HepG2 (cell line): ENCODE results near the gene PRKAR2A. TPM values are rescaled to one million over a fixed set of nuclear protein-coding genes. Genes with fewer than 3 reads are reported as not detected.

Experiments used
- ATAC-seq: fragments of 200-7000 bp; cut with Tn5 transposase; 3 replicates; pipeline ENCODE4 v1.9.1; 2020; ENCODE audit warnings: mild to moderate bottlenecking, moderate library complexity
- BruUV-seq: library from RNA; stranded (reverse); fragments of 400-500 nt; replicated peaks from 2 replicates; lab custom pipeline; 2021; lab: Mats Ljungman, UMichigan
- CTCF ChIA-PET: fragments of 300-600 bp; formaldehyde crosslinking; extraction: SDS; loops from one replicate; lab custom pipeline; 2021; ENCODE audit warnings: low total read pairs, inconsistent platforms, low intra/inter-chr PET ratio; lab: Yijun Ruan, JAX
- POLR2A ChIA-PET: fragments of 350-600 bp; sonication (Branson Sonifier 250); formaldehyde crosslinking; loops from one replicate; lab custom pipeline; 2020; ENCODE audit warnings: antibody characterized with exemption, inconsistent platforms; lab: Yijun Ruan, JAX
- DNase-seq: peaks from one replicate; pipeline ENCODE4 v3.0.0-alpha.2; 2015; ENCODE audit warnings: low spot score
- FAIRE-seq: peaks from 3 replicates; lab custom pipeline; 2011; peaks lifted over from hg19 to GRCh38; lab: Jason Lieb, UNC
- H2AFZ ChIP-seq: one replicate; pipeline ENCODE4 v1.6.1; 2011; ENCODE audit warnings: low read length, inconsistent platforms
- H3K27ac ChIP-seq: fragments of 300-600 bp; 3 replicates; pipeline ENCODE4 v1.8.0; 2011; ENCODE audit warnings: mixed run types, mild to moderate bottlenecking, mixed read lengths, low read length, inconsistent platforms; ENCODE audit not compliant: insufficient read depth; ENCODE audit errors: extremely low read length
- H3K27me3 ChIP-seq, 2 experiments: fragments of 200-600 bp in 1 of 2; 2 replicates in 1 of 2; 3 replicates in 1 of 2; pipeline versions ENCODE4 v1.6.0 to v1.8.0; 2011; ENCODE audit warnings: low read length in 2 of 2, mild to moderate bottlenecking in 2 of 2, moderate library complexity in 2 of 2, inconsistent platforms in 1 of 2; ENCODE audit not compliant: insufficient read depth in 2 of 2, control insufficient read depth in 1 of 2
- H3K36me3 ChIP-seq, 2 experiments: fragments of 200-600 bp in 1 of 2; replicated peaks in 1 of 2; 2 replicates in 1 of 2; 3 replicates in 1 of 2; pipeline versions ENCODE4 v1.5.1 to v1.8.0; 2011; ENCODE audit warnings: low read length in 2 of 2, inconsistent platforms in 1 of 2; ENCODE audit not compliant: insufficient read depth in 2 of 2, control insufficient read depth in 1 of 2
- H3K4me1 ChIP-seq: 2 replicates; pipeline ENCODE4 v1.5.1; 2012; ENCODE audit warnings: low read length, inconsistent platforms; ENCODE audit not compliant: insufficient read depth
- H3K4me2 ChIP-seq: 2 replicates; pipeline ENCODE4 v1.6.0; 2011; ENCODE audit warnings: low read depth, low read length, inconsistent platforms
- H3K4me3 ChIP-seq, 3 experiments: fragments of 200-600 bp in 1 of 3; sonication (generic), shearing (Covaris generic) in 1 of 3; replicated peaks in 1 of 3; 2 replicates each; pipeline ENCODE4 v1.5.1; 2011 to 2016; ENCODE audit warnings: low read length in 3 of 3, inconsistent platforms in 2 of 3, low read depth in 2 of 3, mild to moderate bottlenecking in 2 of 3, control low read depth in 1 of 3, mixed read lengths in 1 of 3; ENCODE audit not compliant: insufficient read depth in 1 of 3
- H3K79me2 ChIP-seq: one replicate; pipeline ENCODE4 v1.6.1; 2011; ENCODE audit warnings: low read length, inconsistent platforms; ENCODE audit not compliant: insufficient read depth
- H3K9ac ChIP-seq: 2 replicates; pipeline ENCODE4 v1.6.0; 2011; ENCODE audit warnings: mild to moderate bottlenecking, low read depth, low read length, inconsistent platforms; ENCODE audit not compliant: insufficient read depth
- H3K9me3 ChIP-seq: 2 replicates; pipeline ENCODE4 v1.5.1; 2012; ENCODE audit warnings: mild to moderate bottlenecking, low read length
- H4K20me1 ChIP-seq: 2 replicates; pipeline ENCODE4 v1.6.0; 2011; ENCODE audit warnings: inconsistent platforms, mild to moderate bottlenecking, low read length, moderate library complexity; ENCODE audit not compliant: insufficient read depth
- GZF1 ChIP-seq: sonication (generic); formaldehyde crosslinking; IDR thresholded peaks from 2 replicates; pipeline ENCODE4 v1.5.1; 2020; ENCODE audit warnings: mild to moderate bottlenecking, missing genetic modification reagents
- MLXIP ChIP-seq: sonication (generic); formaldehyde crosslinking; IDR thresholded peaks from 2 replicates; pipeline ENCODE4 v1.9.0; 2021; ENCODE audit warnings: missing genetic modification reagents, borderline replicate concordance
- PLRG1 ChIP-seq: fragments of 450-650 bp; conservative IDR thresholded peaks from 2 replicates; pipeline ENCODE4 v1.6.1; 2016
- PRDM4 ChIP-seq: sonication (generic); formaldehyde crosslinking; IDR thresholded peaks from 2 replicates; pipeline ENCODE4 v1.9.0; 2021; ENCODE audit warnings: missing genetic modification reagents, borderline replicate concordance
- RERE ChIP-seq: IDR thresholded peaks from 2 replicates; pipeline ENCODE4 v1.6.1; 2016; ENCODE audit warnings: low read depth, missing genetic modification reagents, missing compliant biosample characterization
- TCF7 ChIP-seq: sonication (generic); IDR thresholded peaks from 2 replicates; pipeline ENCODE4 v1.6.1; 2016; ENCODE audit warnings: antibody characterized with exemption, low read depth
- ZNF235 ChIP-seq: sonication (generic); formaldehyde crosslinking; IDR thresholded peaks from 2 replicates; pipeline ENCODE4 v1.8.1; 2023; ENCODE audit warnings: mild to moderate bottlenecking, missing genetic modification reagents, borderline replicate concordance
- ZNF510 ChIP-seq: sonication (generic); formaldehyde crosslinking; IDR thresholded peaks from 2 replicates; pipeline ENCODE4 v1.4.0; 2020; ENCODE audit warnings: low read depth, mild to moderate bottlenecking, missing genetic modification reagents
- ZNF674 ChIP-seq: sonication (generic); formaldehyde crosslinking; IDR thresholded peaks from 2 replicates; pipeline ENCODE4 v1.5.0; 2020; ENCODE audit warnings: low read depth, mild to moderate bottlenecking, missing genetic modification reagents
- ZSCAN21 ChIP-seq: sonication (generic); formaldehyde crosslinking; IDR thresholded peaks from 2 replicates; pipeline ENCODE4 v1.8.0; 2022; ENCODE audit warnings: mild to moderate bottlenecking, missing genetic modification reagents, moderate library complexity, borderline replicate concordance
- WGBS: methylation state at CpG from one replicate; pipeline ENCODE4 v1.1.6; 2017; ENCODE audit warnings: low lambda C conversion rate; 5-methylcytosine and 5-hydroxymethylcytosine counted together
- in situ Hi-C: cut with HindIII; loops from 2 replicates; pipeline ENCODE4 v1.10.0; 2017; ENCODE audit warnings: low pct_unique_long_range_greater_than_20kb; ENCODE audit not compliant: extremely low pct_ligation_motif_present
- intact Hi-C: fragments of 100-400 bp; cut with micrococcal nuclease; formaldehyde crosslinking; loops from one replicate; pipeline ENCODE4 v1.10.0; 2022; ENCODE audit not compliant: unreplicated experiment
- polyA plus RNA-seq, 8 experiments: library from polyadenylated mRNA; depleted of rRNA in 3 of 8; stranded (reverse) in 7 of 8; unstranded in 1 of 8; fragments of >200 nt; fragmentation: Illumina TruSeq in 4 of 8; extraction: Trizol in 4 of 8; gene quantifications; 2 replicates each; pipeline versions ENCODE4 v1.2.1 to v1.2.3, GENCODE V29; 2011 to 2016; ENCODE audit warnings: low read depth in 4 of 8, missing spikeins in 1 of 8, mixed read lengths in 1 of 8; ENCODE audit not compliant: insufficient read depth in 1 of 8
- total RNA-seq, 5 experiments: library from RNA; depleted of rRNA; stranded (reverse); fragments of >200 nt; fragmentation: Illumina TruSeq; extraction: Trizol; gene quantifications; 2 replicates each; pipeline ENCODE4 v1.2.3, GENCODE V29; 2016; ENCODE audit warnings: low read depth in 1 of 5

The PRKAR2A gene
- total and polyA plus RNA-seq, 2 of the 13 experiments (the other 11 are each of a cell fraction or from before 2014, with no cell fraction given): 11.8 to 29.2 TPM

- Histone ChIP-seq H3K4me3 (no peak overlapping the region), H3K4me1 (peaks cover 37% of the 10 kb centered on the region), H3K27ac (no peak overlapping the region), H3K4me2 (no peak overlapping the region), H2AFZ (no peak overlapping the region), H3K9me3 (no peaks in the 10 kb centered on the region), H3K27me3 (no peaks in the 10 kb centered on the region), H4K20me1 (no peaks in the 10 kb centered on the region), H3K9ac (no peak overlapping the region), H3K79me2 (no peaks in the 10 kb centered on the region), H3K36me3 (peaks cover 0 to 4% of the 10 kb centered on the region in 2 experiments; a peak in 1 of 5 replicates)
- ATAC-seq: no peak
- BruUV-seq: no TSS peak
- intact Hi-C loops: no loop called here
- POLR2A ChIA-PET: interaction anchor here (1.1 kb wide), 1 partner anchor 34 kb away, joined by 3 read pairs; the partner anchor contains the start of gene PRKAR2A
- in situ Hi-C loops: no loop called here
- DNase-seq: no peak
- 88% methylated on average over 3 of the region's 3 CpGs for WGBS
- CTCF ChIA-PET: no interaction called here
- no peak for FAIRE-seq
- no peak for TF ChIP-seq RERE (CRISPR knock-in tag)
- no peak for TF ChIP-seq PLRG1
- no peak for TF ChIP-seq ZSCAN21
- TF ChIP-seq ZNF674 (CRISPR knock-in tag): no peak
- TF ChIP-seq ZNF510 (CRISPR knock-in tag): no peak
- no peak for TF ChIP-seq ZNF235 (CRISPR knock-in tag)
- no peak for TF ChIP-seq GZF1 (CRISPR knock-in tag)
- TF ChIP-seq PRDM4: no peak
- TF ChIP-seq TCF7: no peak
- TF ChIP-seq MLXIP (CRISPR knock-in tag): no peak
These were observed 33.3 kb upstream of the PRKAR2A start for GRCh38 chr3:48881006-48881405.
